GM21723 (cell line): ENCODE results near the gene RNPC3.
"Not testable (repeated sequence)": the region's sequence is repeated elsewhere in the genome, so short reads cannot be mapped to it uniquely, and the experiment has no call there.

Experiments
- ATAC-seq: cut with Tn5 transposase; IDR thresholded peaks from one replicate; pipeline ENCODE4 v1.9.1; 2021; ENCODE audit warnings: mild to moderate bottlenecking, moderate library complexity; ENCODE audit not compliant: unreplicated experiment

RNPC3 gene

DNA sequence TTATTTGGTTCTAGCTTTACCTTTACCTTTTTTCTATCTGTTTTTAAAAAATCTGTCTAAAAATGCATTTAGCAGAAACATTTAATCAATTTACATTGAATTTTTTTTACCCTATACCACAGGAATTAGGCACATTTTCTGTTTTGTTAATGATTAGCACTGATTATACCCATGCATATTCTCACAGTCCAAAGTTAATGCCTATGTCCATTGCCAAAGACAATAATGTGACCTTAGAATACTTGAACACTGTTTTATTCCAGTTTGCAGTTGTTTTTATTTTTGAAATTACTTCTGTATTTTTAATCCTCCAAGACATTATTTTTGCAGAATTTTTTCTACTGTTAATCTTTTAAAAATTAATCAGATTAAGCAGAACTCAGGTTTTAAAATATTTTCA, 34.9 kb downstream of the RNPC3 start:
- no peak for ATAC-seq

DNA sequence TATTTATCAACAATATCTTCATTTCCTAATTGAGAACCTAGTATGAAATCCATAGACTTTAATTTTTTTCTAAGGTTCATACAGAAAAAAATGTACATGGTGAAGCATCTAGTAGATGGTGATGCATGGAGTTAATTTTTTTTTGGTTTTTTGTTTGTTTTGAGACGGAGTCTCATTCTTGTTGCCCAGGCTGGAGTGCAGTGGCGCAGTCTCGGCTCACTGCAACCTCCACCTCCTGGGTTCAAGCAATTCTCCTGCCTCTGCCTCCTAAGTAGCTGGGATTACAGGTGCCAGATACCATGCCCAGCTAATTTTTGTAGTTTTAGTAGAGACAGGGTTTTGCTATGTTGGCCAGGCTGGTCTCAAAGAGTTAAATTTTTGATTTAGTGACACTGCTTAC, 35.6 kb downstream of the RNPC3 start:
- ATAC-seq: not testable (repeated sequence)

DNA sequence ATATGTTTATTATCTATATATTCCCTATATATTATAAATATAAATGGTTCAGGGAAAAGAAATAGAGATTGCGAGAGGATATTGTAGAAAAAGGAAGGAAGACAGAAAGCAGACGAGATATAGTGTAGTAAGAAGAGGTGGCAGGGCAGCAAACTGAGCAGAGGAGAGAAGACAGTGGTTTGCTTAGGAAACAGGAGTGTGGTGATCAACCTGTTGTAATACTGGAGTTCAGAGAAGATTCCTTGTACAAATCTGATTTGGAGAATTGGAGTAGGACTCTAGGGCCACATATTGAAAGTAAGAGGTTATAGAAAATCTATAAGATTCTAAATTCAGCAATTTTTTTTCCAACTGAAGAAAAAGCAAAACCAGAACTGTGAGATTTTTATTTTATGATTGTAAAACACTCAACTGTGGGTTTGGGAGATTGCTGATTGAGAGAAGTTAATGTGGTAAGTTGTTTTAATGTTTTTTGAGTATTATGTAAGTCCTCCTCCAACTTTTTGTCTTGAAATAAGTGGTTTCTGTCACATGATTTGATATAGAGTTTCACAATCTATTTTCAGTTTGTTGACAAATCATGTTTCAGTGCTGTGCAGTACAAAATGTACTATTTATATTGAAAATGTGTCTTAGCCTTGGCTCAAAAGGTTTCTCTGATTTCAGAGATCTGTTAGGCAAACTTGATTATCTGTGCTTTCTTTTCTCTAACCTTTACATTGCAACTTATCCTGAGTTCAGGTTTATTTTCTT, 36.3 kb downstream of the RNPC3 start:
- ATAC-seq: peak; percentile 95

DNA sequence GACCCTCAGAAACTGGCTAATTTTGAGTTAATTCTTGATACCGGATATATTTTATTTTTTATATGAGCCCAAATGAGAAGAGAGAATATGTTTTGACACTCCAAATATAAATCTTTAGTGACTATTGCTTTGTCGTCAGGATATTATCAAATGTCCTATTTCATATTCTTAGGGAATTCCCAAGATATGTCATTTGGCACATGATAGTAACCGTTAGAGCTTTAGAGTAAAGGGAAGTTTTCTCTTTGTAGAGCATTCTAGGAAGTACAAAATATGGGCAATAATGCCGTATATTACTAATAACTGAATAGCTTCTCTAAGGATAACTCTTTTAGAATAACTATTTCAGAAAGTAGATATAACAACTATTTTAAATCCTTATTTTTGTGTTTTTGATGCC, 37.6 kb downstream of the RNPC3 start:
- ATAC-seq: no peak

DNA sequence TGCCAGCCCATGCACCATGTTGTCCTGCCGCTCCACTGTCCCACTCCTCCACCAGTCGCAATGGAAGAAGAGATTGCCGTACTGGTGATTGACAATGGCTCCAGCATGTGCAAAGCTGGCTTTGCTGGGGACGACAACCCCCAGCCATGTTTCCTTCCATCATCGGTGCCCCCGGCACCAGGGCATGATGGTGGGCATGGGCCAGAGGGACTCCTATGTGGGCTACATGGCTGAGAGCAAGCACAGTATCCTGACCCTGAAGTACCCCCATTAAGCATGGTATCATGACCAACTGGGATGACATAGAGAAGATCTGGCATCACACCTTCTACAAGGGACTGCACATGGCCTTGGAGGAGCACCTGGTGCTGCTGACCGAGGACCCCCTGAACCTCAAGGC, 44.0 kb downstream of the RNPC3 start:
- no peak for ATAC-seq

DNA sequence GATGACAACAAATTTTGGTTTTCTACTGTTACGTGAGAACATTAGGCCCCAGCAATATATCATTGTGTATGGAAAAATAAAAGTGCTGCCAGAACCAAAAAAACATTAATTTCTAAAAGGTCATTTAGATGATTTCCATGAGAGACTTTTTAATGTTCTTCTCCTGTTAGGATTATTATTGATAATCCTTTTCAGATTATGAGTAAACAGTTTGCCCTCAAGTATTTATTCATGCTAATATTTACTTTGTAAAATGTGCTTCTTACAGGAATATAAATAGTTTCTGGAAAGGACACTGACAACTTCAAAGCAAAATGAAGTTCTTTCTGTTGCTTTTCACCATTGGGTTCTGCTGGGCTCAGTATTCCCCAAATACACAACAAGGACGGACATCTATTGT, 45.8 kb downstream of the RNPC3 start, which contains the start of gene AMY2B:
TSS of gene AMY2B (plus strand) at position 301 of the 400 bp plus-strand sequence. CDS start at position 315, 14 bp downstream.
- not testable (repeated sequence) for ATAC-seq

DNA sequence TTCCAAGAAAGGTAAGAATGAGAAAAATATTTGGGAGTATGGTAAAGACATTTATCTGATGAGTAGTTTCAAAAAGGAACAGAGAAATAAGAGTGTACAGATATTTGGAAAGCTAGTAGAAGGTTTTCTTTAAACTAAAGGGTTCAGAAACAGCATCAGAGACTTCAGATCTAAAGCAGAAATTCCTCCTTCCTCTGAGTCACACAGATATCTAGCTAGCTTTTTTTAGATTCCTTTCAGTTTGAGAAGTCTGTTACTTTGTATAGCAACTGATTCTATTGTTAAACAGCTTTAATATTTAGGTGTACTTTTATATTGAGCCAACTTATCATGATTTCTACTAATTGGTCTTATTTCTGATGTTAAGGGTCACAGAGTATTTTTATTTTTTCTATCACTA, 50.6 kb downstream of the RNPC3 start:
- ATAC-seq: peak; percentile 78

DNA sequence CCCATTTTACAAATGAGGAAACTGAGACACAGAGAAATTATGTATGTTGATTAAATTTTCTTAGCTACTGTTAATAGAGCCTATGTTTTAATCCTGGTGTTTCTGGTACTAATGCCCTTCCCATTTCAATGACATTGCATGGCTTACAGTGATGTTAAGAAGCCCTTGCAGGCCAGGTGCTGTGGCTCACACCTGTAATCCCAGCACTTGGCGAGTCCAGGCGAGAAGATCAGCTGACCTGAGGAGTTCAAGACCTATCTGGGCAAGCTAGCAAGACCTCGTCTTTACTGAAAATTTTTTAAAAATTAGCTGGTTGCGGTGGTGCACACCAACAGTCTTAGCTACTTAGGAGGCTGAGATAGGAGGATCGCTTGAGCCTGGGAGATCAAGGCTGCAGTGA, 51.3 kb downstream of the RNPC3 start:
- not testable (repeated sequence) for ATAC-seq

DNA sequence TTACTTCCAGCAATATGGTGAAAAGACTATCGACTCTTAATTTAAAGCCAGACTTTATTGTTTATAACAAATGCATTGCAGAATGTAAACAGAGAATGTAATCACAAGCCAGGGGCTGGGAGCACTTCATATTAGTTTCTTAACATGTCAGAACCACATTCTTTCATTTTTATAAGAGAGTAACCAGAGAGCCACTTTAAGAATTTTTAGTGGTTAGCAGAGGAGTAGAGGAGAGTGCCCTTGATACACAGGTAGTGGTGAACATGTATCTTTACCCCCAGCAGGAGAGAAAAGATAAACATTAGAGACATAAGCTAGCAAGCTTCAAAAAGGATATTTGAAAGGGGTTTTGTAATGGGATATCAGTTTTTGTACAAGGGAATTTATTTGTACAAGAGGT, 57.0 kb downstream of the RNPC3 start:
- no peak for ATAC-seq

DNA sequence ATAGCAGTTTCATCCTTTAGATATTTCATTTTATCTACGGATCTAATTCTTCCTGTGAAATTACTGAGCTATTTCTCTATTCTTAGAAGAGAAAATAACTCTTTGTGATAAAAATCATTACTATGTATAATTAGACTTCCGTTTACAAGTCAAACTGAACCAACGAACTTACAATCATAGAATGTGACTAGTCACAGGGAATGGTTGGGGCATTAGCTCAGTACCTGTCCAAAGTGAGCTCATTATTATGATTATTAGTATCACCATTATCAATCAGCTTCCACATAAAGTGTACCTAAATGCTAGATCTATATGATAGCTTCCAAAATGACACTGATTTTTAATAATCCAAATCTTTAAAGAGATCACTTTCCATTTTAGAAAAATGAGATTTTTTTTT, 58.4 kb downstream of the RNPC3 start:
- ATAC-seq: no peak

DNA sequence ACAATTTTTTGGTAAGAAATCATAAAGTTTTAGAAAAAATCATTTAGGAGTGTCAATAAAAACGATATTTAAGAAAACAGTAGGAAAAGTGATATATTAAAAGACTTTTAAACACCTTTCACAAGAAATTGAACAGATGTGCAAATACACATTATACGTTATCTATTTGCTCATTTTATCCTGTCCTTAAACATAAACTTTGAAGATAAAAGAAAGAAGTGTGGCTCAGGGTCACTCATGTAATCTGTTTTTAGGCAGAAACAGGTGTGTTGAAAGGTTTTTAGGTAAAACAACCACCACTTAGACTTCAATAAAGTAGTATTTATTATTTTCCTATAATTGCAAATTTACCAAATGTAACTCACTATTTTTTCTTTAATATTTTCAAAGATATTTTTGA, 59.0 kb downstream of the RNPC3 start:
- ATAC-seq: no peak

DNA sequence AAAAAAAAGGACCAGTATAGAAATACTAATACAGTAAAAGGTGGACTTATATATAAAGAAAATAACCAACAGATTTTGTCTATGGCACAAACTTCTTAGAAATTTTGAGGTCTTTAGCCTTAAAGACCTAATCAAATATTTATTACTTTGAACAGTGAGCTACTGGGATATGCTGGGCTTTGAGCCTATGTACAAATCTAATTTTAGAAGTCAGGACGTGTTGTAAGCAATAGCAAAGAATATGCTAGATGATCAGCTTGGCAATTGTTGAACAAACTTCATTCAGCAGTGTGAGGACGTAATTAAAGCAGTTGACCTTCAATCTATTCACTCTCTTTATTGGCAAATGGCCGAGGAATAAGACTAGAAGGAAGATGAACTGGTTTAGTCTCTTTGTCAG, 77.2 kb downstream of the RNPC3 start:
- not testable (repeated sequence) for ATAC-seq
